ENCODE data around the gene SNRPD2. TPM values are rescaled to one million over a fixed set of nuclear protein-coding genes. Genes with fewer than 3 reads are reported as not detected.

Gene SNRPD2
- total and polyA plus RNA-seq, 2 of the 8 experiments (the other 6 are each of a cell fraction or from before 2014, with no cell fraction given): 645 to 759 TPM

GRCh38 chr19:45739498-45740439 lies 48.0 kb upstream of the SNRPD2 start (continued):
- TF ChIP-seq CHD1 (IDR thresholded peaks at IDR 0.05; ENCODE audit: low read depth, low read length) (no peak), POLR2AphosphoS5 (IDR thresholded peaks at IDR 0.05; ENCODE audit: low read depth, low read length) (no peak)

Data from H1 (cell line).